Mesendoderm (in vitro differentiated cells): ENCODE data around the gene TEAD2.

Experiments
- DNase-seq: peaks from one replicate; pipeline ENCODE4 v3.0.0; 2013
- H2AK5ac ChIP-seq: 2 replicates; pipeline ENCODE4 v1.6.1; 2013; ENCODE audit warnings: low read length, inconsistent platforms
- H2BK120ac ChIP-seq: 2 replicates; pipeline ENCODE4 v1.6.1; 2013; ENCODE audit warnings: low read depth, mild to moderate bottlenecking, low read length, moderate library complexity, mixed read lengths
- H2BK15ac ChIP-seq: replicated peaks from 2 replicates; pipeline ENCODE4 v1.6.1; 2013; ENCODE audit warnings: low read depth, mild to moderate bottlenecking, moderate library complexity
- H2BK5ac ChIP-seq: 2 replicates; pipeline ENCODE4 v1.6.1; 2013; ENCODE audit warnings: low read length, inconsistent platforms
- H3K18ac ChIP-seq: 2 replicates; pipeline ENCODE4 v1.6.1; 2013; ENCODE audit warnings: mild to moderate bottlenecking, low read length, mixed read lengths
- H3K23ac ChIP-seq: one replicate; pipeline ENCODE4 v1.6.1; 2013; ENCODE audit warnings: low read length
- H3K27ac ChIP-seq: 2 replicates; pipeline ENCODE4 v1.5.1; 2013; ENCODE audit warnings: low read depth, mild to moderate bottlenecking, inconsistent platforms, low read length, moderate library complexity
- H3K27me3 ChIP-seq: 2 replicates; pipeline ENCODE4 v1.6.1; 2013; ENCODE audit warnings: low read length, control low read depth, mild to moderate bottlenecking, inconsistent platforms; ENCODE audit not compliant: insufficient read depth, poor library complexity
- H3K36me3 ChIP-seq: 2 replicates; pipeline ENCODE4 v1.6.1; 2013; ENCODE audit warnings: low read length, inconsistent platforms; ENCODE audit not compliant: control insufficient read depth, insufficient read depth
- H3K4ac ChIP-seq: one replicate; pipeline ENCODE4 v1.6.1; 2013; ENCODE audit warnings: low read depth, mild to moderate bottlenecking, low read length, moderate library complexity
- H3K4me1 ChIP-seq: 2 replicates; pipeline ENCODE4 v1.6.1; 2013; ENCODE audit warnings: low read depth, low read length, inconsistent platforms; ENCODE audit not compliant: control insufficient read depth
- H3K4me2 ChIP-seq: 2 replicates; pipeline ENCODE4 v1.6.1; 2013; ENCODE audit warnings: low read length
- H3K4me3 ChIP-seq: 2 replicates; pipeline ENCODE4 v1.5.1; 2013; ENCODE audit warnings: mild to moderate bottlenecking, low read length
- H3K56ac ChIP-seq: one replicate; pipeline ENCODE4 v1.6.1; 2013; ENCODE audit warnings: low read length
- H3K79me1 ChIP-seq: 2 replicates; pipeline ENCODE4 v1.6.1; 2013; ENCODE audit warnings: low read length, inconsistent platforms
- H3K79me2 ChIP-seq: 2 replicates; pipeline ENCODE4 v1.6.1; 2013; ENCODE audit warnings: mild to moderate bottlenecking, low read length; ENCODE audit not compliant: control insufficient read depth, insufficient read depth
- H3K9ac ChIP-seq: 2 replicates; pipeline ENCODE4 v1.6.1; 2013; ENCODE audit warnings: low read length, inconsistent platforms
- H4K5ac ChIP-seq: one replicate; pipeline ENCODE4 v1.6.1; 2013; ENCODE audit warnings: low read length
- H4K8ac ChIP-seq: one replicate; pipeline ENCODE4 v1.6.1; 2013; ENCODE audit warnings: low read depth, mild to moderate bottlenecking, control low read depth, low read length, moderate library complexity
- WGBS: extraction: QIAGEN DNeasy Blood & Tissue Kit; methylation state at CpG from one replicate; pipeline ENCODE4 v1.1.7; 2013; ENCODE audit warnings: low lambda C conversion rate, missing lambda C conversion rate; ENCODE audit not compliant: insufficient coverage; ENCODE audit errors: extremely low coverage; 5-methylcytosine and 5-hydroxymethylcytosine counted together

TEAD2 gene

GRCh38 chr19:49337267-49338022, 24.8 kb downstream of the TEAD2 start:
- Histone ChIP-seq H3K36me3 (peaks cover 8% of the 10 kb centered on the region), H2AK5ac (no peak overlapping the region), H3K4me1 (peaks cover 10% of the 10 kb centered on the region), H3K18ac (no peak overlapping the region), H3K4me2 (peak overlapping the region; percentile 46), H3K27me3 (no peaks in the 10 kb centered on the region), H4K8ac (no peak overlapping the region), H4K5ac (no peak overlapping the region), H3K9ac (peak overlapping the region; percentile 38), H3K4me3 (no peak overlapping the region), H2BK120ac (no peak overlapping the region), H3K79me2 (no peaks in the 10 kb centered on the region), H2BK5ac (no peak overlapping the region), H3K56ac (peak overlapping the region; percentile 56), H3K4ac (no peak overlapping the region), H2BK15ac (no peak overlapping the region), H3K79me1 (no peaks in the 10 kb centered on the region), H3K23ac (no peak overlapping the region), H3K27ac (no peak overlapping the region)
- peak; percentile 19 for DNase-seq
- WGBS = no CpG with 5 or more reads among the region's 19 CpGs

- Histone ChIP-seq H3K4me3 (no peak overlapping the region), H3K79me2 (no peaks in the 10 kb centered on the region), H3K23ac (no peak overlapping the region), H3K18ac (no peak overlapping the region), H3K79me1 (no peaks in the 10 kb centered on the region), H2AK5ac (no peak overlapping the region), H4K8ac (no peak overlapping the region), H3K27ac (no peak overlapping the region), H3K27me3 (no peaks in the 10 kb centered on the region), H3K4ac (no peak overlapping the region), H3K4me2 (no peak overlapping the region), H2BK15ac (no peak overlapping the region), H3K4me1 (peaks cover 10% of the 10 kb centered on the region), H3K56ac (no peak overlapping the region), H2BK120ac (no peak overlapping the region), H3K36me3 (peaks cover 4% of the 10 kb centered on the region), H3K9ac (no peak overlapping the region), H2BK5ac (no peak overlapping the region), H4K5ac (no peak overlapping the region)
- WGBS = no CpG with 5 or more reads among the region's 10 CpGs
- no peak for DNase-seq
Measured at GRCh38 chr19:49336482-49337266, 25.5 kb downstream of the TEAD2 start.

GRCh38 chr19:49335784-49336481, 26.3 kb downstream of the TEAD2 start:
- Histone ChIP-seq H3K18ac (no peak overlapping the region), H3K23ac (no peak overlapping the region), H4K5ac (no peak overlapping the region), H3K27me3 (no peaks in the 10 kb centered on the region), H3K4me3 (no peak overlapping the region), H2BK120ac (no peak overlapping the region), H2BK5ac (no peak overlapping the region), H3K4me2 (no peak overlapping the region), H2BK15ac (no peak overlapping the region), H3K36me3 (no peaks in the 10 kb centered on the region), H3K56ac (no peak overlapping the region), H4K8ac (no peak overlapping the region), H3K27ac (no peak overlapping the region), H3K9ac (no peak overlapping the region), H3K4me1 (peaks cover 10% of the 10 kb centered on the region), H2AK5ac (no peak overlapping the region), H3K4ac (no peak overlapping the region), H3K79me2 (no peaks in the 10 kb centered on the region), H3K79me1 (no peaks in the 10 kb centered on the region)
- no CpG with 5 or more reads among the region's 14 CpGs for WGBS
- DNase-seq = no peak

- WGBS = no CpG with 5 or more reads among the region's 13 CpGs
- Histone ChIP-seq H3K79me1 (no peaks in the 10 kb centered on the region), H3K36me3 (no peaks in the 10 kb centered on the region), H2BK120ac (no peak within 1 kb of the TSS), H2BK15ac (no peak within 1 kb of the TSS), H3K79me2 (no peaks in the 10 kb centered on the region), H2BK5ac (no peak within 1 kb of the TSS), H4K5ac (no peak within 1 kb of the TSS), H4K8ac (no peak within 1 kb of the TSS), H3K9ac (no peak within 1 kb of the TSS), H3K4me3 (no peak within 1 kb of the TSS), H3K4me1 (peaks cover 8% of the 10 kb centered on the region), H2AK5ac (no peak within 1 kb of the TSS), H3K56ac (no peak within 1 kb of the TSS), H3K4me2 (no peak within 1 kb of the TSS), H3K18ac (no peak within 1 kb of the TSS), H3K4ac (no peak within 1 kb of the TSS), H3K27ac (no peak within 1 kb of the TSS), H3K27me3 (no peaks in the 10 kb centered on the region), H3K23ac (no peak within 1 kb of the TSS)
- DNase-seq = no peak
Measured at GRCh38 chr19:49335071-49335783, 27.0 kb downstream of the TEAD2 start, which contains the start of gene CD37. Gene CD37 (plus strand): TSS chr19:49335406. CDS start chr19:49335541, 135 bp downstream.

GRCh38 chr19:49333811-49334288, 28.4 kb downstream of the TEAD2 start:
- Histone ChIP-seq H2BK5ac (no peak overlapping the region), H3K4me3 (no peak overlapping the region), H4K5ac (no peak overlapping the region), H3K79me2 (no peaks in the 10 kb centered on the region), H3K18ac (no peak overlapping the region), H3K9ac (no peak overlapping the region), H4K8ac (no peak overlapping the region), H3K56ac (no peak overlapping the region), H3K23ac (no peak overlapping the region), H2BK15ac (no peak overlapping the region), H2BK120ac (no peak overlapping the region), H3K4me2 (no peak overlapping the region), H3K27me3 (no peaks in the 10 kb centered on the region), H3K4ac (no peak overlapping the region), H3K27ac (no peak overlapping the region), H3K4me1 (peaks cover 5% of the 10 kb centered on the region), H2AK5ac (no peak overlapping the region), H3K36me3 (no peaks in the 10 kb centered on the region), H3K79me1 (no peaks in the 10 kb centered on the region)
- no CpG with 5 or more reads among the region's 8 CpGs for WGBS
- no peak for DNase-seq
